Lung (tissue), 12 donors: ENCODE results near the gene BCAS1. TPM values are rescaled to one million over a fixed set of nuclear protein-coding genes. Genes with fewer than 3 reads are reported as not detected.

Source experiments
- ATAC-seq: fragments of 200-7000 bp; cut with Tn5 transposase; one replicate; pipeline ENCODE4 v1.9.1; 2020; ENCODE audit warnings: moderate number of reproducible peaks; ENCODE audit not compliant: insufficient read depth, low FRiP score
- DNase-seq, 3 donors: peaks; one replicate each; pipeline ENCODE4 v3.0.0-alpha.2; 2013 to 2017
- H3K27ac ChIP-seq, 2 donors: one replicate each; pipeline ENCODE4 v1.5.1; 2013; ENCODE audit warnings: mild to moderate bottlenecking in 2 of 2, moderate library complexity in 2 of 2, control low read depth in 1 of 2, inconsistent platforms in 1 of 2, low read depth in 1 of 2, low read length in 1 of 2
- H3K27me3 ChIP-seq, 3 donors: one replicate each; pipeline ENCODE4 v1.5.1; 2013; ENCODE audit warnings: low read length in 2 of 3; ENCODE audit not compliant: control insufficient read depth in 3 of 3, insufficient read depth in 3 of 3
- H3K36me3 ChIP-seq, 4 donors: one replicate each; pipeline ENCODE4 v1.5.1; 2013; ENCODE audit warnings: low read length in 4 of 4, mild to moderate bottlenecking in 1 of 4, moderate library complexity in 1 of 4; ENCODE audit not compliant: control insufficient read depth in 4 of 4, insufficient read depth in 4 of 4
- H3K4me1 ChIP-seq, 5 donors: one replicate each; pipeline ENCODE4 v1.5.1; 2013; ENCODE audit warnings: low read length in 5 of 5, mild to moderate bottlenecking in 2 of 5, moderate library complexity in 1 of 5; ENCODE audit not compliant: control insufficient read depth in 5 of 5, insufficient read depth in 5 of 5
- H3K4me3 ChIP-seq: one replicate; pipeline ENCODE4 v1.5.1; 2013; ENCODE audit warnings: mild to moderate bottlenecking, control low read depth, moderate library complexity
- H3K9ac ChIP-seq, 2 donors: one replicate each; pipeline ENCODE4 v1.5.1; 2013; ENCODE audit warnings: low read length in 2 of 2, control low read depth in 1 of 2; ENCODE audit not compliant: insufficient read depth in 1 of 2
- H3K9me3 ChIP-seq, 4 donors: one replicate each; pipeline ENCODE4 v1.5.1; 2013; ENCODE audit warnings: low read length in 3 of 4, mild to moderate bottlenecking in 1 of 4, moderate library complexity in 1 of 4; ENCODE audit not compliant: control insufficient read depth in 4 of 4, insufficient read depth in 3 of 4
- CTCF ChIP-seq: IDR thresholded peaks from 2 replicates; pipeline ENCODE4 v1.5.1; 2012; ENCODE audit warnings: mild to moderate bottlenecking; ENCODE audit errors: control extremely low read depth, extremely low read depth
- whole genome bisulfite sequencing, 2 donors: extraction: QIAGEN DNeasy Blood & Tissue Kit; methylation state at CpG; one replicate each; pipeline ENCODE4 v1.1.7; 2013; 5-methylcytosine and 5-hydroxymethylcytosine counted together
- polyA plus RNA-seq, 2 donors: library from polyadenylated mRNA; stranded (reverse); fragments of 200-250 nt; gene quantifications; one replicate each; pipeline ENCODE4 v1.2.1, GENCODE V29; 2013
- total RNA-seq, 2 donors: library from RNA; depleted of rRNA in 1 of 2; stranded (reverse); fragments of >200 nt in 1 of 2; gene quantifications; one replicate each; pipeline ENCODE4 v1.2.1, GENCODE V29; 2014 to 2021
- donor health status: control.
- donor health status: control.
- donor health status: Bipolar disorder and iron deficiency.
- donor health status: healthy.
- donor health status: DM: yes; HTN: yes; CAD: no.

The BCAS1 gene
- total and polyA plus RNA-seq, 4 donors = 1.2 to 4.0 (median 2.3) TPM

- no peaks in the 10 kb centered on the region for H3K4me1 ChIP-seq
- no peak overlapping the region for H3K27ac ChIP-seq
- TF ChIP-seq CTCF = no peak
- no peak overlapping the region for H3K4me3 ChIP-seq
- H3K27me3 ChIP-seq = no peaks in the 10 kb centered on the region
- H3K9me3 ChIP-seq = peaks cover 0 to 2% (median 0%) of the 10 kb centered on the region in 4 donors
- H3K9ac ChIP-seq = no peak overlapping the region
- DNase-seq = no peak
- H3K36me3 ChIP-seq = no peaks in the 10 kb centered on the region
- WGBS, 2 donors = 97 to 98% methylated on average over 3 of the region's 3 CpGs
- ATAC-seq = no peak
Measured at GRCh38 chr20:54076259-54076658, 5.9 kb upstream of the BCAS1 start.

GRCh38 chr20:54075322-54075721, 4.9 kb upstream of the BCAS1 start:
- H3K9ac ChIP-seq = no peak overlapping the region
- no peak overlapping the region for H3K27ac ChIP-seq
- DNase-seq (no peak), ATAC-seq (no peak)
- H3K9me3 ChIP-seq = peaks cover 0 to 2% (median 0%) of the 10 kb centered on the region in 4 donors
- TF ChIP-seq CTCF = no peak
- H3K4me1 ChIP-seq = no peaks in the 10 kb centered on the region
- H3K36me3 ChIP-seq = no peaks in the 10 kb centered on the region
- H3K27me3 ChIP-seq = no peaks in the 10 kb centered on the region
- H3K4me3 ChIP-seq = no peak overlapping the region
- 75 to 86% methylated on average over 1 of the region's 1 CpG for WGBS, 2 donors

- 86 to 92% methylated on average over 4 of the region's 4 CpGs for WGBS, 2 donors
- Histone ChIP-seq H3K27ac (no peak overlapping the region), H3K36me3 (no peaks in the 10 kb centered on the region), H3K9ac (no peak overlapping the region), H3K4me1 (no peaks in the 10 kb centered on the region), H3K4me3 (no peak overlapping the region), H3K9me3 (peaks cover 0 to 2% (median 0%) of the 10 kb centered on the region in 4 donors), H3K27me3 (no peaks in the 10 kb centered on the region)
- no peak for DNase-seq
- no peak for TF ChIP-seq CTCF
- ATAC-seq = no peak
Measured at GRCh38 chr20:54074511-54074910, 4.1 kb upstream of the BCAS1 start.

- DNase-seq (no peak), ATAC-seq (no peak)
- Histone ChIP-seq H3K4me1 (peaks cover 0 to 1% (median 0%) of the 10 kb centered on the region in 5 donors), H3K9ac (no peak overlapping the region), H3K27ac (no peak overlapping the region), H3K36me3 (no peaks in the 10 kb centered on the region), H3K4me3 (no peak overlapping the region), H3K9me3 (peaks cover 0 to 2% (median 0%) of the 10 kb centered on the region in 4 donors), H3K27me3 (no peaks in the 10 kb centered on the region)
- WGBS, 2 donors = 91 to 97% methylated on average over 10 of the region's 10 CpGs
- no peak for TF ChIP-seq CTCF
Measured at GRCh38 chr20:54073288-54073687, 2.9 kb upstream of the BCAS1 start.
